ENCODE measurements around the gene STAT3.
"Not testable (repeated sequence)": the region's sequence is repeated elsewhere in the genome, so short reads cannot be mapped to it uniquely, and the experiment has no call there.

Gene STAT3

GRCh38 chr17:42388381-42389134 lies at the start of gene STAT3:
Gene STAT3 (minus strand): TSS chr17:42388442. CDS start chr17:42348516, 39,926 bp downstream.
- in situ Hi-C loops (cut with MboI; ENCODE audit: low sequenced_read_pairs): no loop called here

- in situ Hi-C loops (cut with MboI; ENCODE audit: low sequenced_read_pairs): no loop called here
Measured at GRCh38 chr17:42436391-42436790, 48.1 kb upstream of the STAT3 start.

- in situ Hi-C loops (cut with MboI; ENCODE audit: low sequenced_read_pairs): no loop called here
Measured at GRCh38 chr17:42431758-42432161, 43.5 kb upstream of the STAT3 start.

- in situ Hi-C loops (cut with MboI; ENCODE audit: low sequenced_read_pairs): no loop called here
Measured at GRCh38 chr17:42429726-42430447, 41.6 kb upstream of the STAT3 start.

- in situ Hi-C loops (cut with MboI; ENCODE audit: low sequenced_read_pairs): no loop called here
Measured at GRCh38 chr17:42428141-42428944, 40.1 kb upstream of the STAT3 start.

- in situ Hi-C loops (cut with MboI; ENCODE audit: low sequenced_read_pairs): no loop called here
Measured at GRCh38 chr17:42424991-42425610, 36.9 kb upstream of the STAT3 start.

- in situ Hi-C loops (cut with MboI; ENCODE audit: low sequenced_read_pairs): no loop called here
Measured at GRCh38 chr17:42423766-42424165, 35.5 kb upstream of the STAT3 start.

- in situ Hi-C loops (cut with MboI; ENCODE audit: low sequenced_read_pairs): no loop called here
Measured at GRCh38 chr17:42422958-42423712, 34.9 kb upstream of the STAT3 start, which contains the start of gene CAVIN1. Gene CAVIN1 (minus strand): TSS chr17:42423256. CDS start chr17:42423097, 159 bp downstream.

GRCh38 chr17:42422412-42422957 lies 34.2 kb upstream of the STAT3 start:
- in situ Hi-C loops (cut with MboI; ENCODE audit: low sequenced_read_pairs): no loop called here

GRCh38 chr17:42421507-42422338 lies 33.5 kb upstream of the STAT3 start:
- in situ Hi-C loops (cut with MboI; ENCODE audit: low sequenced_read_pairs): no loop called here

- in situ Hi-C loops (cut with MboI; ENCODE audit: low sequenced_read_pairs): no loop called here
Measured at GRCh38 chr17:42421136-42421506, 32.9 kb upstream of the STAT3 start.

GRCh38 chr17:42417981-42418380 lies 29.7 kb upstream of the STAT3 start:
- in situ Hi-C loops (cut with MboI; ENCODE audit: low sequenced_read_pairs): not testable (repeated sequence)

- in situ Hi-C loops (cut with MboI; ENCODE audit: low sequenced_read_pairs): no loop called here
Measured at GRCh38 chr17:42414704-42415409, 26.6 kb upstream of the STAT3 start.

GRCh38 chr17:42413464-42414040 lies 25.3 kb upstream of the STAT3 start:
- in situ Hi-C loops (cut with MboI; ENCODE audit: low sequenced_read_pairs): no loop called here

GRCh38 chr17:42411905-42412679 lies 23.9 kb upstream of the STAT3 start:
- in situ Hi-C loops (cut with MboI; ENCODE audit: low sequenced_read_pairs): no loop called here

- in situ Hi-C loops (cut with MboI; ENCODE audit: low sequenced_read_pairs): no loop called here
Measured at GRCh38 chr17:42411361-42411760, 23.1 kb upstream of the STAT3 start.

- in situ Hi-C loops (cut with MboI; ENCODE audit: low sequenced_read_pairs): no loop called here
Measured at GRCh38 chr17:42410319-42410685, 22.1 kb upstream of the STAT3 start.

All from HL-60/S4 treated with phorbol 12-myristate 13-acetate at 8.2 ng/mL for 4 days and 3 days (cell line).